Measurements from ENCODE around the gene TTC33. TPM values are rescaled to one million over a fixed set of nuclear protein-coding genes. Genes with fewer than 3 reads are reported as not detected.

TTC33 gene
- total RNA-seq, 1 donor from 2014 or later = 14.8 TPM

- ATAC-seq (no peak), DNase-seq (no peak)
- intact Hi-C loops (cut with micrococcal nuclease) = no loop called here
Measured at GRCh38 chr5:40631236-40631635, 124.5 kb downstream of the TTC33 start.

- ATAC-seq (no peak), DNase-seq (no peak)
- intact Hi-C loops (cut with micrococcal nuclease) = no loop called here
Measured at GRCh38 chr5:40630126-40630525, 125.6 kb downstream of the TTC33 start.

- ATAC-seq = no peak
- DNase-seq = no peak
- intact Hi-C loops (cut with micrococcal nuclease) = no loop called here
Measured at GRCh38 chr5:40628407-40628806, 127.4 kb downstream of the TTC33 start.

GRCh38 chr5:40627706-40628105 is 128.1 kb downstream of the TTC33 start:
- DNase-seq (no peak), ATAC-seq (no peak)
- intact Hi-C loops (cut with micrococcal nuclease) = no loop called here

GRCh38 chr5:40626801-40627200 is 129.0 kb downstream of the TTC33 start:
- intact Hi-C loops (cut with micrococcal nuclease) = no loop called here
- DNase-seq = no peak
- no peak for ATAC-seq

GRCh38 chr5:40623480-40624420 is 132.0 kb downstream of the TTC33 start:
- intact Hi-C loops (cut with micrococcal nuclease) = no loop called here
- DNase-seq (no peak), ATAC-seq (no peak)

GRCh38 chr5:40622463-40623252 is 133.1 kb downstream of the TTC33 start:
- intact Hi-C loops (cut with micrococcal nuclease) = no loop called here
- DNase-seq = no peak
- no peak for ATAC-seq

GRCh38 chr5:40619421-40619820 is 136.3 kb downstream of the TTC33 start:
- DNase-seq (no peak), ATAC-seq (no peak)
- intact Hi-C loops (cut with micrococcal nuclease) = no loop called here

GRCh38 chr5:40618926-40619325 is 136.8 kb downstream of the TTC33 start:
- no peak for DNase-seq
- intact Hi-C loops (cut with micrococcal nuclease) = no loop called here
- no peak for ATAC-seq

GRCh38 chr5:40616781-40617180 is 139.0 kb downstream of the TTC33 start:
- DNase-seq (no peak), ATAC-seq (no peak)
- intact Hi-C loops (cut with micrococcal nuclease) = no loop called here

- intact Hi-C loops (cut with micrococcal nuclease) = no loop called here
- no peak for DNase-seq
- ATAC-seq = peak; percentile 60
Measured at GRCh38 chr5:40615586-40616170, 140.1 kb downstream of the TTC33 start.

GRCh38 chr5:40614923-40615585 is 140.7 kb downstream of the TTC33 start:
- peak; percentile 46 for ATAC-seq
- intact Hi-C loops (cut with micrococcal nuclease) = no loop called here
- DNase-seq = no peak

GRCh38 chr5:40614466-40614865 is 141.3 kb downstream of the TTC33 start:
- DNase-seq (no peak), ATAC-seq (no peak)
- intact Hi-C loops (cut with micrococcal nuclease) = no loop called here

GRCh38 chr5:40607202-40607601 is 148.6 kb downstream of the TTC33 start:
- ATAC-seq (no peak), DNase-seq (no peak)
- intact Hi-C loops (cut with micrococcal nuclease) = no loop called here

- ATAC-seq = no peak
- intact Hi-C loops (cut with micrococcal nuclease) = no loop called here
- no peak for DNase-seq
Measured at GRCh38 chr5:40606077-40606765, 149.5 kb downstream of the TTC33 start.

- no peak for ATAC-seq
- DNase-seq = no peak
- intact Hi-C loops (cut with micrococcal nuclease) = no loop called here
Measured at GRCh38 chr5:40605295-40605958, 150.3 kb downstream of the TTC33 start.

- ATAC-seq (no peak), DNase-seq (no peak)
- intact Hi-C loops (cut with micrococcal nuclease) = no loop called here
Measured at GRCh38 chr5:40603378-40603777, 152.4 kb downstream of the TTC33 start.

- ATAC-seq (no peak), DNase-seq (no peak)
- intact Hi-C loops (cut with micrococcal nuclease) = no loop called here
Measured at GRCh38 chr5:40601198-40601868, 154.4 kb downstream of the TTC33 start.

Data from left ventricle myocardium superior (tissue), 1 donor.